Stimulated activated CD8-positive, alpha-beta memory T cell treated with anti-CD3 and anti-CD28 coated beads, Interleukin-15, amount 100 ng/mL, for 4 hours (primary cell): ENCODE results near the gene ZNF827.

Experiments used
- DNase-seq, 2 donors: peaks; one replicate each; pipeline ENCODE4 v3.0.0-alpha.2; 2020; ENCODE audit warnings: low read depth in 2 of 2

The ZNF827 gene

DNA sequence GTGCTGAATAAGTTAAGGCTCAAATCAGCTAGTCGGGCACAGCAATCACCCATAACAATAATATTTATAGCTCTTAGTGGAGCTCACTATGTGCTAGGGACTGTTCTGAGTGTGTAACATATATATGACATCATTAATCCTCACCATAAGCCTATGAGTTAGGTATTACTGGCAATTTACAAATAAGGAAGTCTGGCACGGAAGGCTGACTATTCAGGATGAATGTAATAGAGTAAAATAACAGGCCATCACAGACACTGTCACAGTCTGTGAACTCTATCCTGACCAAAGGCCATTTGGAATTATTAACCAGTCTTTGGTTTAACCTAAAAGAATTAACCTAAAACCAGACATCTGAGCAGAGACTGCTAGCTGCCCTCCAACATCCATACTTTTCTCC, 139.4 kb downstream of the ZNF827 start:
- DNase-seq = no peak

DNA sequence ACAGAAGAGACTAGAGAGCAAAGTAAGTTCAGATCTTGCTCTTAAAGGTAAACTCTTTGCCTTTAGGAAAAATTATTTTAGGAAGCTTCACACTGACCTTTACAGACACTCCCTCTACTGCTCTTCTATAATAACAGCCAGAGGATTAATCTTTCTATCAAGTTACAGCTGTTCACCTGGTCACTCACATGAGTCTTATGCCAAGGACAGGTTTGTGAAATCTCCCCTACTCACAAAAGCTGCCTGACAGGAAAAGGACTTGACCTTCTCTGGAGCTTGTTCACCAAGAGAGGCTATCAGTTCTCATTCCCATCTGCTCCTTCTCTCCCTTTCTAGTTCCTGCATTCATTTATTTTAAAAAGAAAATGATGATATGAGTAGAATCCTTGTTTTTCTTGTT, 141.3 kb downstream of the ZNF827 start:
- DNase-seq = no peak

DNA sequence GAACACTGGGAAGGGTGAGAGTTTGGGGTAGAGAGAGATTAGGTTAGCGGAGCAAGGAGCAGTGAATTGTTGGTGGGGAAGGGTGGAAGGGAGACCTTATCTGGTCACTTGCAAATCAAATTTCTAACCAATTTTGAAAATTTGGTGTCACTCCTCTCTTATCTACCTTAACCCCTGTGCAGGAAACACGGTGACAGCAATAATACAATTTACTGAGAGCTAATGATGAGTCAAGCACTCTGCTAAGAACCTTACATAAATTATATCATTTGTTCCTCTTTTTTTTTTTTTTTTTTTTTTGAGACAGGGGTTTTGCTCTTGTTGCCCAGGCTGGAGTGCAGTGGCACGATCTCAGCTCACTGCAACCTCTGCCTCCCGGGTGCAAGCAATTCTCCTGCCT, 142.3 kb downstream of the ZNF827 start:
- DNase-seq = no peak

DNA sequence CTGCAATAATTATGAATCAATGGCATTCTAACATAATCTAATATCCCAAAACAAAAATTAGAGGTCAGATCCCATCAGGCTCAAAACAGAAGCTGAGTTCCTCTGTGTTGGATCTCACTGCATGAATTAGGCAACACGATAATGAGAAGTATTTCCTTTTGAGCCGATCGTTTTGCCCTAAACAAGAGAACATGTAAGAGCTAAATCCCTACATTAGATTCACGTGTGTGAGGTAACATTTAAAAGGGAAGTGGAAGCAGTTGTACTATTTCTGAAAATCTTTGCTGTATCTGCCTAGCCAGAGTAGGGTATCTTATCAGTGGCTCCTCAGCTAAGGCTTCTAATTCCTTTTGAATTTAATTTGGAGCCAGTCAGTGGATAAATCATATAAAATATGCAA, 143.1 kb downstream of the ZNF827 start:
- DNase-seq = no peak

DNA sequence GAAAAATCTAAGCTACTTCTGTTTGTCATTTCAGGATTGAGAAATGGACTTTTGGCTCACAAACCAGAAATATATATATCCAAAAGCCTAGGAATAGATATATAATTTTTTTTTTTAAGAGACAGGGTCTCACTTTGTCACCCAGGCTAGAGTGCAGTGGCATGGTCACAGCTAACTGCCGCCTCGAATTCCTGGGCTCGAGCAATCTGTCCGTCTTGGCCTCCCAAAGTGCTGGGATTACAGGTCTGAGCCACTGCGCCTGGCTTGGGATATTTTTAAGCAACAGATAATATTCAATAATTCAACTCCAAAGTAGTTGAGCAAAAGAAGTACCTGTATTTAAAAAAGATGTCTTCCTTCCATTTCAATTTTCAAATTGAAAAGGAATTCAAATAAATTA, 146.2 kb downstream of the ZNF827 start:
- no peak for DNase-seq

GRCh38 chr4:145791988-145792387, 146.6 kb downstream of the ZNF827 start:
- no peak for DNase-seq

- DNase-seq = no peak
These were observed 149.9 kb downstream of the ZNF827 start for GRCh38 chr4:145788755-145789154.

DNA sequence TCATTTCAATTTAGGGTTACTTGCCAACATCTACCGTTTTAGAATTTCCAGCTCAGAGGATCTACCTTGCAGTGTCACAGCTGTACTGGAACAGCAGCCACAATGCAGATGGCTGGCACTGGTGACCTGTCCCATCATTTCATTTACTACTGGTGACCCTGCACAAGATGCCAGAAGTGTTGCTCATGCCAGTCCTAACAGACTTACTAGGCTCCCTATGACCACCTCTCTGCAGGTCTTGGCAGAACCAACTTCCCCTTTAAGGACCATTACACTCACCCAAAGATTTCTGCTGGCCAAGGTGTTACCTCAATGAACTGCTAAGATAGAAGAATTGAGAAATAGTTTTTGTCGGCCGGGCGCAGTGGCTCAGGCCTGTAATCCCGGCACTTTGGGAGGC, 151.8 kb downstream of the ZNF827 start:
- no peak for DNase-seq

GRCh38 chr4:145786261-145786660, 152.4 kb downstream of the ZNF827 start:
- no peak for DNase-seq

DNA sequence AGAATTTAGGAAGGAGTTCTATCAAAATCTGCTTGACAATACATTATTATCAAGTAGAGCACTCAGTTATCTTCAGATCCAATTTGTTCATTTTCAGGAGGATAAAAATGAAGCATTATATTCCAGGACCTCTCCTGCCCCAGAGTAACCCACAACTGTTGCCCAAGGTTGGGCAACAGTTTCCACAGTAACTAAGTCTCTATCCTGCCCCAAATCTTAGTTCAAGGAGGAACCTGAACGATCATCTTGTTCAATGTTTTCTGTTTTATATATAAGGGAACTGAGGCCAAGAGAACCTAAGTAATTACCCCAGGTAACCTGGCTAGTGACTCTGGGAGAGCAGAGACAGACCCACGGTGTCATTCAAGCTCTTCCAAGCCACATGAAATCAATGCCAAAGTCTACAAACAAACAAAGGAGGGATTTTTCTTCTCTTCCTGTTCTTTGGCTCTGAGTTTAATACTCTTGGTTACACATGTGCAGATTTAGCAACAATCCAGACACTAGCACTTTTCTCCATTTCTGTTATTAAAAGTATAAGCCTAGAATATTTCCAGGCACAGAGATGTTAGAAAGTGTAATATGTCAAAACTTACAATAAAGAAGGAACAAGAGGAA, 153.1 kb downstream of the ZNF827 start:
- DNase-seq = no peak

GRCh38 chr4:145784036-145784435, 154.6 kb downstream of the ZNF827 start:
- DNase-seq = no peak

- no peak for DNase-seq
These were observed 155.9 kb downstream of the ZNF827 start for GRCh38 chr4:145782756-145783155.

DNA sequence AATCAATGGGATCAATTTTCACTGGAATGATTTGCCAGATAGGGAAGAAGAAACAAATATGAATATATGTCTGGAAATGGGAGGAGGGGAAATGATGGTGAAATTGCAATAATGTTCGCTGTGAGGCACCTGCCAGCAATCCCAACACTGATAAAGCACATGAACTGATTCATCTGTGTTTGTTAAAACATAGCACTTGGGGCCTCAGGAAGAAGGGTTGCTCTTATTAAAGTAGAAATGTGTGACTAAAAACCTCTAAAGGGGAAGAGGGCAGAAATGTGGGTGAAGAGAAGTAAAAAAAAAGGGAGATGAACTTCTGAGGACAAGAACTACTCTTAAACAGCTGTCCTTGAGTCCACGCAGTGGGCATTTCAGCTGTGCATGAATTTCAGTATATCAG, 157.3 kb downstream of the ZNF827 start:
- DNase-seq = no peak

- no peak for DNase-seq
These were observed 159.3 kb downstream of the ZNF827 start for GRCh38 chr4:145779319-145779801.

GRCh38 chr4:145776208-145776607, 162.4 kb downstream of the ZNF827 start:
- no peak for DNase-seq

DNA sequence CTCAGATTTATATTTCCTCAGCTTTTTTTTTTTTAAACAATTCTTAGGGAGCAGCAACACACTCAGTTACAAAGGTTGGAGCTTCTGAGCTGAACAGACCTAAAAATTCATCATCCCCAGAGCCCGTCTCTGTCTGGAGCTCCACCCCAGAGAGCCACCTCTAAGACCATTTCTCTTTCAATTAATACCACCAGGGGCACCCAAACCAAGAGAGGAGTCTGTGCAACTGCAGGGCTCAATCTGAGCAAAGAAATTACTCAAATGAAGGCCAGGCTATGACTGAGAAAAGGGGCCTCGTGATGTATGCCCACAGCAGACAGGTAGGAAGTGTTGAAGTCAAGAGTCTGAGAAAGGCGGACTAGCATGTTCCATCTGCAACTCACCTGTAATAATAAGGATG, 163.2 kb downstream of the ZNF827 start:
- DNase-seq = no peak

GRCh38 chr4:145774473-145774872, 164.2 kb downstream of the ZNF827 start:
- no peak for DNase-seq

GRCh38 chr4:145773581-145774234, 164.9 kb downstream of the ZNF827 start:
- DNase-seq = no peak

DNA sequence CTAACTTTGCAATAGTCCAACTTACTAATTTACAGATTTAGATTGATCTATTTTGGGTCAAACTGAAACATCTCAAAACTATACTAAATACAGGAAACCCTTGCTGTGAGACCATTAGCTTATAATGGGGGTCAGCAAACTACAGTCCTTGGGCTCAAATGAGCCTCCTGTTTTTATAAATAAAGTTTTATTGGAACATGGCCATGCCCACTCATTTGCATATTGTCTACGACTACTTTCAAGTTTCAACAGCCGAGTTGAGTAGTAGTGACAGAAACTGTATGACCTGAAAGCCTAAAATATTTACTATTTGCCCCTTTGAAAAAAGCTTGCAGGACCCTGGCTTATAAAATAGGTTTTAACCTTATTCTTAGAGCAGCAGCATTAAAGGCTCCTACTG, 166.3 kb downstream of the ZNF827 start:
- DNase-seq = no peak

GRCh38 chr4:145770124-145770523, 168.5 kb downstream of the ZNF827 start:
- DNase-seq = no peak

GRCh38 chr4:145769450-145770037, 169.1 kb downstream of the ZNF827 start:
- no peak for DNase-seq

GRCh38 chr4:145766273-145766672, 172.3 kb downstream of the ZNF827 start:
- no peak for DNase-seq

DNA sequence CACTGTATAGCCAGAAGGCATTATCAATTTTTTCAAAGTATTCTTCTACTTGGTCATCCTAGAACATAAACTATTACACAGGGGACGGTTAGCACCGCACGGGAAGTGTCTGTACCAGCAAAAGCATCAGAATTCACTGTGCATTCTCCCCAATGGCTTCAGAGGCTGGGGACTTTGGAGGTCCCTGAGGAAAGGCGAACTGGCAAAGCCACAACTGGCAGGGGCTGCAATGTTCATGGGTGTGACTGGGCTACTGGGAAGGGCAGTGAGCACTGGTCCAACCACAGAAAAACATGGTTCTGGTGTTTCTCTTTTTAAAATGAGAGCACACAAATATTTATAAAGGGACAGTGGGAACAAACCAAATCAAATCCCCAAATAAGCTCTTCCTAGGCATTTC, 175.2 kb downstream of the ZNF827 start:
- DNase-seq = no peak
